Measurements from ENCODE around the gene RASA2.
A peak's percentile ranks its signal among the peaks of the same experiment; 100 is the strongest.
"Not testable (repeated sequence)": the region's sequence is repeated elsewhere in the genome, so short reads cannot be mapped to it uniquely, and the experiment has no call there.

RASA2 gene

DNA sequence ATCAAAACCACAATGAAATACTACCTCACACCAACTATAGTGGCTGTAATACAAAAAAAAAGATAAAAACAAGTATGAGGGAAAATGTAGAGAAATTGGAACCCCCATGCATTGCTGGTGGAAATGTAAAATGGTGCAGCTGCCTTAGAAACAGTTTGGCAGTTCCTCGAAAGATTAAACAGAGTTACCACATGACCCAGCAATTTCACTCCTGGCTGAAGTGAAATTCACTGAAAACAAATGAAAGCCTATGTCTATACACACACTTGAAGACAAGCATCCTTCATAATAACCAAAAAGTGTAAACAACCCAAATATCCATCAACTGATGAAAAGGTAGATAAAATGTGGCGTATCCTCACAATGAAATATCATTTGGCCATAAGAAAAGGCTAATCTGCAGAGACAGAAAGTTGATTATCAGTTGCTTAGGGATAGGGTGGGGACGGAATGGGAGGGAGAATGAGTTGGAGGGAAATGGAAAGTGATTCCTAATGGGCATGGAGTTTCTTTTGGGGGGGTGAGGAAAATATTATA is 20.1 kb upstream of the RASA2 start:
- in situ Hi-C loops (cut with HindIII; ENCODE audit: low pct_unique_long_range_greater_than_20kb, low sequenced_read_pairs), result no loop called here
- TF ChIP-seq JUND (IDR thresholded peaks at IDR 0.05; ENCODE audit: low read depth), result no peak

DNA sequence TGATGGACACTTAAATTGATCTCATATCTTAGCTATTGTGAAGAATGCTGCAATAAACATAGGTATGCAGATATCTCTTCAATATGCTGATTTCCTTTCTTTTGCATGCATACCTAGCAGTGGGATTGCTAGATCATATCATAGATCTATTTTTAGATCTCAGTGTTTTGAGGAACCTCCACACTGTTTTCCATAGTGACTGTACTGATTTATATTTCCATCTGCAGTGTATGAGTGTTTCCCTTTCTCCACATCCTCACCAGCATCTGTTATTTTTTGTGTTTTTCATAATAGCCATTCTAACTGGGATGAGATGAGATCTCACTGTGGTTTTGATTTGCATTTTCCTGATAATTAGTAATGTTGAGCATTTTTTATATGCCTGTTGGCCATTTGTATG is 17.1 kb upstream of the RASA2 start:
- no peak for DNase-seq (ENCODE audit: low read depth in 1 of 2, low spot score in 1 of 2)
- in situ Hi-C loops (cut with HindIII; ENCODE audit: low pct_unique_long_range_greater_than_20kb, low sequenced_read_pairs), result no loop called here

More for the DNA sequence above, 20.1 kb upstream of the RASA2 start:
- DNase-seq (ENCODE audit: low read depth in 1 of 2, low spot score in 1 of 2), result no peak

DNA sequence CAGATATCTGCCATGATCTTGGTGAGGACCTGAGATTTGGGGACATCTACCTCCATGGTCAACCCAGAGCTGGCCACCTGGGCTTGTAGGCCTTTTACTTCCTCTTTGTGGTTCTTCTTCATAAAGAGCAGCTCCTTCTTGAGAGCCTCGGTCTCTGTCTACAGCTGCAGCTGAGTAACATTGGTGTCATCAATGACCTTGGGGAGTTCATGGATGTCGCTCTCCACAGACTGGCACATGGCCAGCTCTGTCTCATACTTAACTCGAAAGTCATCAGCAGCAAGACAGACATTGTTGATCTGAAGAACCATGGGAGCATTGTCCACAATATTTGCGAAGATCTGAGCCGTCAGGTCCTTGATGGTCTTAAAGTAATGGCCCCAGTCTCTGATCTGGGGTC is 15.7 kb upstream of the RASA2 start:
- TF ChIP-seq JUND (IDR thresholded peaks at IDR 0.05; ENCODE audit: low read depth), result no peak
- DNase-seq (ENCODE audit: low read depth in 1 of 2, low spot score in 1 of 2), result no peak
- in situ Hi-C loops (cut with HindIII; ENCODE audit: low pct_unique_long_range_greater_than_20kb, low sequenced_read_pairs), result no loop called here

More for the DNA sequence above, 17.1 kb upstream of the RASA2 start:
- TF ChIP-seq JUND (IDR thresholded peaks at IDR 0.05; ENCODE audit: low read depth), result no peak

DNA sequence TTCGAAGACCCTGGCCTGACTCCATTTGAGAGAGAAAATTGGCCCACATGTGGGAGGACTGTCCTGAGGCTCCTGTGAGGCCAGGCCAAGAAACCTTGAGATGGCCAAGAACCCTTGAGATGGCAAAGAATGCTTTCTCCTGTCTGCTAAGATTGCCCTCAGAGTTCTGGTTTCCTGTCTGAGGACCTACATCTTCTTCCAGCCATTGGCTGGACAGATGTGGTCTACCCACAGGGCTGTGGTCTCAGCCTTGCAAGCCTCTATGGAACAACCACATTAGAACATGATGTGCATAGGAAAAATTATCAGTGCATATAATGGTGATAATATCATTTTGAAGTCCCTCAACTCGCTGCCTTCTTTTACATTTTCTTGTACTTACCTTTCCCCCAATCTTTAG is 10.8 kb upstream of the RASA2 start:
- no peak for TF ChIP-seq JUND (IDR thresholded peaks at IDR 0.05; ENCODE audit: low read depth)
- DNase-seq (ENCODE audit: low read depth in 1 of 2, low spot score in 1 of 2), result no peak
- in situ Hi-C loops (cut with HindIII; ENCODE audit: low pct_unique_long_range_greater_than_20kb, low sequenced_read_pairs), result no loop called here

DNA sequence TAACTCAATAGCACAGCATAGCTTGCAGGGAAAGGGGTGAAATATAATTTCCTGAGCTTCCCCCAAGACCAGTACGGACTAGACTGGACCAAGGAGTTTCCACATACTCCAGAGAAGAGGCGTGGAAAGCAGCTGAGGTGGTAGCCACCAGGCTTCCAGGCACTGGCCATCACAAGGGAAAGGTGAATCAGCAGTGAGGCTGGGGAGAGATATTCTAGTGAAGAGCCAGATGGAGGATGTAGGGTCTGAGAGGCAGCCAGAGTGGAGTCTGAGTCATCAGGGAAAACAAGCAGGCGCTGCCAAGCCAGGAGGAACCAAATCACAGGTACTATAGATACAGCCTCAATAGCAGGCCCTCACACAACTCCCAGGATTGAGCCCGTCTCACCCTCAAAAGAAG is 9.6 kb upstream of the RASA2 start:
- in situ Hi-C loops (cut with HindIII; ENCODE audit: low pct_unique_long_range_greater_than_20kb, low sequenced_read_pairs), result no loop called here
- no peak for TF ChIP-seq JUND (IDR thresholded peaks at IDR 0.05; ENCODE audit: low read depth)
- DNase-seq (ENCODE audit: low read depth in 1 of 2, low spot score in 1 of 2), result no peak

DNA sequence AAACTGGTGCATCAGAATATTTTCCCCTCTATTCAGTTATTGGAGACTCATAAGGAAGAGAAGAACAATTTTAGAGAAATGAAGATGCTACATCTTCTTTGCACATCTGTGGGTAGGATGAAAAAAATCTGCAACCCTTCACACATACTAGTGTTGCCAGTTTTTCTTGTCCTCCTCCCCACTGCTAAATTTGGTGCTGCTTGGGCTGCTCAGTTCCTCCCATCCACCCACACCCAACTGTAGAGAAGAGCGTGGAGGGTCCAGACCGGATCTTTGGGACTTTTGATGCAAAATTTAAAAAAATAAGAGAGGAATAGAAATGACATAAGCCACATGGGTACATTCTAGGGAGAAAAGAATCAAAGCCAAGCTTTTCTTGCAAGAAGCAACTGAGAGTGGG is 8.7 kb upstream of the RASA2 start:
- DNase-seq (ENCODE audit: low read depth in 1 of 2, low spot score in 1 of 2), result no peak
- in situ Hi-C loops (cut with HindIII; ENCODE audit: low pct_unique_long_range_greater_than_20kb, low sequenced_read_pairs), result no loop called here
- TF ChIP-seq JUND (IDR thresholded peaks at IDR 0.05; ENCODE audit: low read depth), result no peak

DNA sequence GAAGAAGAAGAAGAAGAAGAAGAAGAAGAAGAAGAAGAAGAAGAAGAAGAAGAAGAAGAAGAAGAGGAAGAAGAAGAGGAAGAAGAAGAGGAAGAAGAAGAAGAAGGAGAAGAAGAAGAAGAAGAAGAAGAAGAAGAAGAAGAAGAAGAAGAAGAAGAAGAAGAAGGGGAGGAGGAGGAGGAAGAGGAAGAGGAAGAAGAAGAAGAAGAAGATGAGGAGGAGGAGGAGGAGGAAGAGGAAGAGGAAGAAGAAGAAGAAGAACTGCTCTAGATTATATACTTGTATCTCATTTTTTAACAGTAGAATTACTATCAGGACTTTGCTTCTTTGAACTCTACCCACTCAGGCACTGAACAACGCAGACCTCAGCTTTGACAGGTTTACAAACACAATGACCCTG is 8.0 kb upstream of the RASA2 start:
- in situ Hi-C loops (cut with HindIII; ENCODE audit: low pct_unique_long_range_greater_than_20kb, low sequenced_read_pairs); DNase-seq (ENCODE audit: low read depth in 1 of 2, low spot score in 1 of 2): not testable (repeated sequence)

DNA sequence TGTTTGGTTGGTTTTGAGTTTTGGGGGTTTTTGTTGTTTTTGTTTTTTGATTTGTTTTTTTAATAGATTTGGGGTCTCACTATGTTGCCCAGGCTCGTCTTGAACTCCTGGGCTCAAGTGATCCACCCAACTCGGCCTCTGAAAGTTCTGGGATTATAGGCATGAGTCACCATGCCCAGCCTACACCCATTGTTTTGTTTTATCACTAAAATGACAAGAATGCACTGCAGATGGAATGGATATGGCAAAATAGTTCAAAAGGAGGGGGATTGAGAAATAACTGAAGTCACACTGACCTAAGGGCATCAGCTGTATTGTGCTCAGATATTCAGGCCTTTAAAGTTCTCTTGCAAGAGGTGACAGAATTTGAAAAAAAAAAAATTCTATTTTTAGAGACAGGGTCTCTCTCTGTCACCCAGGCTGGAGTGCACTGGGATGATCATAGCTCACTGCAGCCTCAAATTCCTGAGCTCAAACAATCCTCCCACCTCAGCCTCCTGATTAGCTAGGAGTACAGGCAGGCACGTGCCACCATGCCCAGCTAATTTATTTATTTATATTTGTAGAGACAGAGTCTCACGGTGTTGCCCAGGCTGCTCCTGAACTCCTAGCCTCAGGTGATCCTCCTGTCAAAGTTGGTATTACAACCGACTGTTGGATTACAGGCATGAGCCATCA is 4.4 kb upstream of the RASA2 start:
- no peak for TF ChIP-seq JUND (IDR thresholded peaks at IDR 0.05; ENCODE audit: low read depth)
- DNase-seq (ENCODE audit: low read depth in 1 of 2, low spot score in 1 of 2), result no peak
- in situ Hi-C loops (cut with HindIII; ENCODE audit: low pct_unique_long_range_greater_than_20kb, low sequenced_read_pairs), result no loop called here

DNA sequence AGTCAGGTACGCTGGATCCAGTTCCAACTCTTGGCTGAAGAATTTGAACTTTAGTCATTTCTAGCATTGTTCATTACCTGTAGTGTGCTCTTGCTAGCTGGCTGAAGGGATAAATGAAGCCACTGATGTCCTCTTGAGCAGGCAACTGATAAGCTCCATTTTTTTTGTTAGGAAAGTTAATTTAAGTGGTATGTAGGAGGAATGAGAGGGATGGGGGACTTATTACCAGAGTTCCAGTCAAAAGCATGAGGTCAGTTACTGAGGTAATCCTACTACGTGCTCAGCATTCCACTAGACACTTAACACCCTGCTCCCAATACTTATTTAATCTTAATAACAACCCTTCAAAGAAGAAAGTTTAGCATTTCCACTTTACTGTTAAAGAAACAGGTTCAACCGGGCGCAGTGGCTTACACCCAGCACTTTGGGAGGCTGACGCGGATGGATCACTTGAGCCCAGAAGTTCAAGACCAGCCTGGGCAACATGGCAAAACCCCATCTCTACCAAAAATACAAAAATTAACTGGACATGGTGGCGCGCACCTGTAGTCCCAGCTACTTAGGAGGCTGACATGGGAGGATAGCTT is 2.0 kb upstream of the RASA2 start:
- in situ Hi-C loops (cut with HindIII; ENCODE audit: low pct_unique_long_range_greater_than_20kb, low sequenced_read_pairs), result no loop called here
- no peak for DNase-seq (ENCODE audit: low read depth in 1 of 2, low spot score in 1 of 2)
- TF ChIP-seq JUND (IDR thresholded peaks at IDR 0.05; ENCODE audit: low read depth), result no peak

DNA sequence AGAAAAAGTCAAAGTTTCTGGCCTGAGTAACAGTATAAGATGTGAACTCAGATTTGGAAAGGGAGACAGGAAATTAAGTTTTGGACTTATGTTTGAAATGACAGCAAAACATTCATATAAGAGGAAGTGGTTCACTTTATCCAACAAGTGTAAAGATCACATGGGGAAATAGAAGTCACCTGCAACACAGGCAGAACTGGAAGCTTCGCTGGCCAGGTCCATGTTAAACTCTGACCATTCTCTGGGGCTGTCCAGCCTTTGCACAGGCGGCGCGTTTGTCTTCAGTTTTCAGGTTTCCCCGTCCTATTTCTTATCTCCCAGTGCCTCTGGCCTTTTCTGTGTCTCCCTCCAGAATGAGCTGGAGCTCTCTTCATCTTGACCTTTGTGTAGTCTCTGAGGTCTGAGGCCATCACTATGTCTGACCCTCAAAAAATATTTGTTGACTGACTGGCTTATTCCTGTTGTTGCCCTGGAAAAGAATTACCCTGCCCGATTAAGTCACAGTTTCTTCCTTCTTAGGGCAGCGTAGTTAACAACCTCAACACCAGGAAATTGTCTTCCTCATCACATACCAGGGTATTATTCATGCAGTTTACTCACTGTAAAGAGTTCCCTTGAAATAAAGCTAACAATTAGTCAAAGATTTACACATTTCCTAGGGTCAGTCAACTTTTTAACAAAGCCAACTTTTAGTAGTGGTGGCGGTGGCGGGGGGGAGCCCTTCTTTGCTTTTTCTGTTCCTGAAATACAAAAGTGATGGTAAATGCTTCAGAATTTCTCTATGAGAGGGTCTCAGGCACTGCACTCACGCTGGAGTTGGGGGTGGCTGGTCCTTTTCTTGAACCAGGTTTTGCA is 959 bp upstream of the RASA2 start:
- peak in 1 of 2 experiments; percentile 37 for DNase-seq (ENCODE audit: low read depth in 1 of 2, low spot score in 1 of 2)
- TF ChIP-seq JUND (IDR thresholded peaks at IDR 0.05; ENCODE audit: low read depth), result no peak
- in situ Hi-C loops (cut with HindIII; ENCODE audit: low pct_unique_long_range_greater_than_20kb, low sequenced_read_pairs), result no loop called here

DNA sequence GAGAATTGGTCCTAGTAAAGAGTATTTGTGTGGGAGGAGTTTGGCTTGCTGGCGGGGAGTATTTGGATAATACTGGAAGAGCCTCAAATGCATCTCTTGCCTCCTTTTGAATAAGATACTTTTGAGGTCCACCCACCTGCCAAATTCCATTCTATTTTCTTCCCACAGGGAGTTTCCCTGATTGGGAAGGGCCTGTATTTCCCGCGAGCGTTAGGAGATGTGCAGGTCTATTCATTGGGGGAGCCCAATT is 406 bp upstream of the RASA2 start:
- no peak for DNase-seq (ENCODE audit: low read depth in 1 of 2, low spot score in 1 of 2)
- TF ChIP-seq JUND (IDR thresholded peaks at IDR 0.05; ENCODE audit: low read depth), result no peak
- in situ Hi-C loops (cut with HindIII; ENCODE audit: low pct_unique_long_range_greater_than_20kb, low sequenced_read_pairs), result no loop called here

DNA sequence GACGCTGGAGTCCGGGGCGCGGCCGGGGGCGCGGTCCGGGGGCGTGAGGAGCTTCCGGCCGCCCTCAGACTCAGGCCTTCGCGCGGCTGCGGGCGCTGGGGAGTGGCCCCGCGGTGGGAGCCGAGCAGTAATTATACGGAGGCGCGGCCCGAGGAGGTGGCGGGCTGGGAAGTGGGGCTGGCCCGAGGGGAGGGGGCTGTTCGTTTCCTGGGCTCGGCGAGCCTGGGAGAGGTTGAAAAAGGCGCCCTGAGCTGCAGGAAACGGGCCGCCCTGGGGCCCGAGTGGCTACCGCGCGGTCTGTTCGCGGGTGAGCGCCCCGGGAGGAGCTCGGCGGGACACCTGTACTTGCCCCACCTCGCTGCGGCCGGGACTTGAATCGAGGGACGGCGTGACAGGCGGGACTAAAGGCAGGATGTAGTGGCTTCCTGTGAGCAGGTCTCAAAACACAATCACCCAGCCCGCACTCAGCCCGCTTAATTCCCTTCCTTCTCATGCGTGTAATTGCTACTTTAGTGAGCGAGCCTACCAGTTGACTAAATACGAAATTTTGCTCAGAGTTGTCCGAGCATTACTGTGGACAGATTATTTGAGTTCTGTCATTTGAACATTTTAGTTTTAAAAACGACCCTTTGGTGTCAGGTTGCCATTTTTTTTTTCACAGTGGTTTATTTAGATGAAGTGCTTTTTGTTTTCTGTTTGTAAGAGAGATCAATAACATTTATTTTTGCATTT is 860 bp downstream of the RASA2 start:
- DNase-seq (ENCODE audit: low read depth in 1 of 2, low spot score in 1 of 2), result peak; percentile 71 to 94
- no peak for TF ChIP-seq JUND (IDR thresholded peaks at IDR 0.05; ENCODE audit: low read depth)
- in situ Hi-C loops (cut with HindIII; ENCODE audit: low pct_unique_long_range_greater_than_20kb, low sequenced_read_pairs), result no loop called here

DNA sequence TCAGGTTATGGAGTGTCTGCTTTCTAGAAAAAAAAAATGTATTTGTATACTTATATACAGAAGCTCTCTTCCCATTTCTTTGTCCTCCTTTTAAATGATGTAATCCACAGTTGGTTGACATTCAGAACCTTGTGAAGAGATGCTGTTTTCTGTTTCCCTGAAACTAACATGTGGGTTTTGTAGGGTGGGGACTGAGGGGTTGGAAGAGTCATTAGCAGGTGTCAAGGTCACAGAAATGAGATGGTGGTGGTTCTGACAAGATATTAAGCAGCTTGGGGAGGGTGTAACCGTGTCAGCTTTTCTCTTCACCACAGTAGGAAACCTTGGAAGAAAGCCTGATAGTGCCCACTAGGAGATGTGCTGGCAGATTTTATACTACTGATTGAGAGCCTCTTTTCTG is 2.4 kb downstream of the RASA2 start:
- DNase-seq (ENCODE audit: low read depth in 1 of 2, low spot score in 1 of 2), result no peak
- TF ChIP-seq JUND (IDR thresholded peaks at IDR 0.05; ENCODE audit: low read depth), result no peak
- in situ Hi-C loops (cut with HindIII; ENCODE audit: low pct_unique_long_range_greater_than_20kb, low sequenced_read_pairs), result no loop called here
